Endothelial cell of umbilical vein (primary cell): ENCODE results near the gene PKNOX2. TPM values are rescaled to one million over a fixed set of nuclear protein-coding genes. Genes with fewer than 3 reads are reported as not detected.

Experiments
- BruUV-seq: library from RNA; stranded (reverse); fragments of 400-500 nt; replicated peaks from 2 replicates; lab custom pipeline; 2021; lab: Mats Ljungman, UMichigan
- CTCF ChIA-PET: fragments of 300-600, 350-600 bp; sonication (Branson Sonifier 250); formaldehyde crosslinking; loops from one replicate; lab custom pipeline; 2021; ENCODE audit warnings: antibody characterized with exemption, inconsistent platforms; lab: Charles Lee
- POLR2A ChIA-PET: fragments of 300-600, 350-600 bp; sonication (Branson Sonifier 250); formaldehyde crosslinking; loops from one replicate; lab custom pipeline; 2021; ENCODE audit warnings: antibody characterized with exemption, inconsistent platforms; lab: Charles Lee
- DNase-seq: peaks from one replicate; pipeline ENCODE4 v3.0.0-alpha.2; 2011; ENCODE audit warnings: low read depth, low spot score
- FAIRE-seq: peaks from 2 replicates; lab custom pipeline; 2011; peaks lifted over from hg19 to GRCh38; lab: Jason Lieb, UNC
- H2AFZ ChIP-seq: 2 replicates; pipeline ENCODE4 v1.6.0; 2012; ENCODE audit warnings: low read depth, low read length, control low read depth, inconsistent platforms
- H3K27ac ChIP-seq: 2 replicates; pipeline ENCODE4 v1.5.1; 2011; ENCODE audit warnings: low read depth, mild to moderate bottlenecking, control low read depth, low read length, moderate library complexity; ENCODE audit not compliant: insufficient read depth
- H3K27me3 ChIP-seq, 2 experiments: 2 replicates each; pipeline versions ENCODE4 v1.6.0 to v1.6.1; 2011; ENCODE audit warnings: low read length in 2 of 2, mixed read lengths in 1 of 2; ENCODE audit not compliant: control insufficient read depth in 2 of 2, insufficient read depth in 2 of 2
- H3K36me3 ChIP-seq, 2 experiments: 2 replicates in 1 of 2; 3 replicates in 1 of 2; pipeline ENCODE4 v1.5.1; 2011; ENCODE audit warnings: low read length in 2 of 2, mild to moderate bottlenecking in 1 of 2, moderate library complexity in 1 of 2; ENCODE audit not compliant: control insufficient read depth in 2 of 2, insufficient read depth in 2 of 2; ENCODE audit errors: extremely low read depth in 1 of 2
- H3K4me1 ChIP-seq: 3 replicates; pipeline ENCODE4 v1.5.1; 2011; ENCODE audit warnings: mild to moderate bottlenecking, low read length; ENCODE audit not compliant: control insufficient read depth, insufficient read depth; ENCODE audit errors: extremely low read depth
- H3K4me2 ChIP-seq: 2 replicates; pipeline ENCODE4 v1.6.1; 2011; ENCODE audit warnings: low read length, control low read depth, mixed read lengths; ENCODE audit not compliant: insufficient read depth
- H3K4me3 ChIP-seq, 3 experiments: fragments of 200-600 bp in 1 of 3; sonication (generic), shearing (Covaris generic) in 1 of 3; replicated peaks in 1 of 3; 2 replicates each; pipeline ENCODE4 v1.5.1; 2011 to 2016; ENCODE audit warnings: control low read depth in 3 of 3, low read length in 3 of 3, mild to moderate bottlenecking in 2 of 3, inconsistent platforms in 1 of 3, low read depth in 1 of 3, moderate library complexity in 1 of 3; ENCODE audit not compliant: insufficient read depth in 1 of 3
- H3K79me2 ChIP-seq: 2 replicates; pipeline ENCODE4 v1.6.0; 2012; ENCODE audit warnings: low read length, inconsistent platforms; ENCODE audit not compliant: control insufficient read depth, insufficient read depth
- H3K9ac ChIP-seq: replicated peaks from 2 replicates; pipeline ENCODE3; 2011; ENCODE audit warnings: low read length, control low read depth; ENCODE audit not compliant: insufficient read depth; ENCODE audit errors: extremely low read depth
- H3K9me1 ChIP-seq: replicated peaks from 3 replicates; pipeline ENCODE4 v1.6.0; 2011; ENCODE audit warnings: mild to moderate bottlenecking, low read length; ENCODE audit not compliant: control insufficient read depth, insufficient read depth; ENCODE audit errors: extremely low read depth
- H3K9me3 ChIP-seq: replicated peaks from 2 replicates; pipeline ENCODE4 v1.5.1; 2012; ENCODE audit warnings: low read length, inconsistent platforms; ENCODE audit not compliant: control insufficient read depth, insufficient read depth
- H4K20me1 ChIP-seq: replicated peaks from 2 replicates; pipeline ENCODE3; 2011; ENCODE audit warnings: mild to moderate bottlenecking, low read length; ENCODE audit not compliant: control insufficient read depth, insufficient read depth; ENCODE audit errors: extremely low read depth
- CTCF ChIP-seq, 2 donors: IDR thresholded peaks; 1 replicate in 1 of 2; 2 replicates in 1 of 2; pipeline ENCODE4 v1.5.1; 2011; ENCODE audit warnings: low read length in 2 of 2, mild to moderate bottlenecking in 2 of 2, moderate library complexity in 2 of 2, control low read depth in 1 of 2, inconsistent platforms in 1 of 2, low read depth in 1 of 2; ENCODE audit not compliant: insufficient read depth in 1 of 2; ENCODE audit errors: extremely low read depth in 1 of 2
- EZH2 ChIP-seq: IDR thresholded peaks from 2 replicates; pipeline ENCODE4 v1.6.1; 2012; ENCODE audit warnings: borderline replicate concordance, low read depth, mild to moderate bottlenecking, moderate library complexity, low read length, inconsistent platforms; ENCODE audit not compliant: severe bottlenecking
- FOS ChIP-seq: IDR thresholded peaks from 2 replicates; pipeline ENCODE4 v1.6.1; 2011; ENCODE audit warnings: mild to moderate bottlenecking, low read length, moderate library complexity, borderline replicate concordance; ENCODE audit not compliant: insufficient read depth
- GATA2 ChIP-seq: IDR thresholded peaks from 2 replicates; pipeline ENCODE4 v1.7.0; 2011; ENCODE audit warnings: low read depth, mild to moderate bottlenecking, moderate library complexity, mixed read lengths, low read length; ENCODE audit not compliant: insufficient read length, insufficient read depth
- JUN ChIP-seq: IDR thresholded peaks from 2 replicates; pipeline ENCODE4 v1.6.1; 2011; ENCODE audit warnings: borderline replicate concordance, low read depth; ENCODE audit not compliant: insufficient read length, insufficient read depth
- MAX ChIP-seq: IDR thresholded peaks from 2 replicates; pipeline ENCODE4 v1.6.1; 2011; ENCODE audit not compliant: insufficient read depth, insufficient read length
- MYC ChIP-seq: IDR thresholded peaks from one replicate; pipeline ENCODE4 v1.6.1; 2011; ENCODE audit warnings: mild to moderate bottlenecking, low read depth, low read length
- POLR2A ChIP-seq: IDR thresholded peaks from 2 replicates; pipeline ENCODE4 v1.6.1; 2012; ENCODE audit warnings: low read depth, mild to moderate bottlenecking, control low read depth, low read length
- POLR2AphosphoS5 ChIP-seq: IDR thresholded peaks from 2 replicates; pipeline ENCODE4 v1.6.1; 2012; ENCODE audit warnings: low read depth, mild to moderate bottlenecking, control low read depth, low read length, moderate library complexity; ENCODE audit not compliant: insufficient read depth
- dilution Hi-C: fragments of 300-500 bp; cut with MboI; formaldehyde crosslinking; loops from one replicate; pipeline ENCODE4 v1.15.0; 2019; ENCODE audit warnings: low sequenced_read_pairs; ENCODE audit not compliant: extremely low pct_ligation_motif_present
- intact Hi-C: fragments of 100-400 bp; cut with micrococcal nuclease; formaldehyde crosslinking; loops from one replicate; pipeline ENCODE4 v1.10.0; 2022
- polyA plus RNA-seq, 4 experiments: library from polyadenylated mRNA; depleted of rRNA in 3 of 4; stranded (reverse) in 3 of 4; unstranded in 1 of 4; fragments of >200 nt; gene quantifications; 2 replicates each; pipeline versions ENCODE4 v1.2.1 to v1.2.3, GENCODE V29; 2011 to 2012; ENCODE audit warnings: missing spikeins in 1 of 4
- total RNA-seq: library from RNA; stranded (reverse); gene quantifications from 2 replicates; pipeline ENCODE4 v1.2.3, GENCODE V29; 2021

PKNOX2 gene
- total and polyA plus RNA-seq, 2 donors (not counting 3 experiments of a cell fraction or from before 2014, with no cell fraction given): 0.11 to 0.91 TPM

GRCh38 chr11:125140233-125140632 is 24.3 kb upstream of the PKNOX2 start:
- no peaks in the 10 kb centered on the region for H4K20me1 ChIP-seq
- DNase-seq: no peak
- no peak overlapping the region for H3K9ac ChIP-seq
- no peak overlapping the region for H3K4me2 ChIP-seq
- no peaks in the 10 kb centered on the region for H3K9me3 ChIP-seq
- ChIA-PET CTCF (interaction anchor here (0.8 to 5.9 kb wide), 15 partner anchors 12 to 304 kb away, joined by 3 to 141 read pairs (median 5); partner anchors contain the start of gene CCDC15), POLR2A (no interaction called here)
- no peak overlapping the region for H3K4me3 ChIP-seq
- H3K4me1 ChIP-seq: no peaks in the 10 kb centered on the region
- no peak overlapping the region for H3K27ac ChIP-seq
- H3K27me3 ChIP-seq: peaks cover 7 to 8% of the 10 kb centered on the region in 2 experiments
- no peaks in the 10 kb centered on the region for H3K79me2 ChIP-seq
- TF ChIP-seq GATA2: no peak
- TF ChIP-seq MAX: no peak
- TF ChIP-seq FOS: no peak
- no peak for TF ChIP-seq CTCF (IDR thresholded peaks at IDR 0.05; ENCODE audit: extremely low read depth in 1 of 2, insufficient read depth in 1 of 2, low read depth in 1 of 2, low read length in 2 of 2)
- no peak for TF ChIP-seq JUN
- no peak for TF ChIP-seq POLR2A
- TF ChIP-seq POLR2AphosphoS5: no peak
- TF ChIP-seq MYC: no peak
- TF ChIP-seq EZH2: no peak
- intact Hi-C loops: loop anchor here (2.0 kb wide), 2 partner anchors 169 to 263 kb away; no protein-coding TSS in a partner anchor
- H3K36me3 ChIP-seq: no peaks in the 10 kb centered on the region
- dilution Hi-C loops: no loop called here
- BruUV-seq: no TSS peak
- no peak for FAIRE-seq
- H2AFZ ChIP-seq: no peak overlapping the region
- no peaks in the 10 kb centered on the region for H3K9me1 ChIP-seq
